Esophagus squamous epithelium (tissue), 5 donors: ENCODE measurements around the gene GPR65. TPM values are rescaled to one million over a fixed set of nuclear protein-coding genes. Genes with fewer than 3 reads are reported as not detected.

Source experiments
- DNase-seq: peaks from one replicate; lab custom pipeline; 2025; lab: John Stamatoyannopoulos, UW
- H3K27ac ChIP-seq, 4 donors: fragments of 200-600 bp; sonication (generic); one replicate each; pipeline ENCODE4 v1.5.1; 2016 to 2019; ENCODE audit warnings: mild to moderate bottlenecking in 1 of 4
- H3K27me3 ChIP-seq, 4 donors: fragments of 200-600 bp; sonication (generic); 1 replicate in 3 of 4; 2 replicates in 1 of 4; pipeline versions ENCODE4 v1.5.1 to v1.6.0; 2017 to 2021; ENCODE audit warnings: antibody characterized with exemption in 1 of 4
- H3K36me3 ChIP-seq, 3 donors: fragments of 200-600 bp; sonication (generic); one replicate each; pipeline ENCODE4 v1.5.1; 2016 to 2019
- H3K4me1 ChIP-seq, 3 donors: fragments of 200-600 bp; sonication (generic); one replicate each; pipeline ENCODE4 v1.5.1; 2017 to 2019
- H3K4me3 ChIP-seq, 4 donors: fragments of 200-600 bp; sonication (generic); 1 replicate in 3 of 4; 2 replicates in 1 of 4; pipeline ENCODE4 v1.5.1; 2016 to 2019; ENCODE audit warnings: mild to moderate bottlenecking in 2 of 4, moderate library complexity in 1 of 4
- H3K9me3 ChIP-seq, 3 donors: fragments of 200-600 bp; sonication (generic); one replicate each; pipeline ENCODE4 v1.5.1; 2016 to 2019
- POLR2A ChIP-seq, 4 donors: fragments of 450-650 bp; IDR thresholded peaks; one replicate each; pipeline ENCODE4 v1.6.1; 2017; ENCODE audit warnings: antibody characterized with exemption in 4 of 4, mild to moderate bottlenecking in 4 of 4, moderate library complexity in 3 of 4
- WGBS, 2 donors: methylation state at CpG; one replicate each; pipeline ENCODE4 v1.1.5; 2018; 5-methylcytosine and 5-hydroxymethylcytosine counted together
- intact Hi-C: fragments of 100-400 bp; cut with DNase I; formaldehyde crosslinking; loops from one replicate; pipeline ENCODE4 v1.15.0; 2022
- total RNA-seq, 4 donors: library from RNA; depleted of rRNA; stranded (reverse); fragments of >200 nt; gene quantifications; one replicate each; pipeline ENCODE4 v1.1.0, GENCODE V29; 2016
- TF ChIP-seq, protein P1 (sequence below), 6 experiments: fragments of 450-650 bp in 4 of 6; fragments of 200-600 bp in 2 of 6; sonication (generic) in 2 of 6; IDR thresholded peaks; one replicate each; pipeline ENCODE4 v1.5.1; 2016 to 2019; ENCODE audit warnings: antibody characterized with exemption in 6 of 6, mild to moderate bottlenecking in 4 of 6, moderate library complexity in 4 of 6
- donor health status: DM: yes; HTN: yes; CAD: no.

GPR65 gene, protein sequence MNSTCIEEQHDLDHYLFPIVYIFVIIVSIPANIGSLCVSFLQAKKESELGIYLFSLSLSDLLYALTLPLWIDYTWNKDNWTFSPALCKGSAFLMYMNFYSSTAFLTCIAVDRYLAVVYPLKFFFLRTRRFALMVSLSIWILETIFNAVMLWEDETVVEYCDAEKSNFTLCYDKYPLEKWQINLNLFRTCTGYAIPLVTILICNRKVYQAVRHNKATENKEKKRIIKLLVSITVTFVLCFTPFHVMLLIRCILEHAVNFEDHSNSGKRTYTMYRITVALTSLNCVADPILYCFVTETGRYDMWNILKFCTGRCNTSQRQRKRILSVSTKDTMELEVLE
- total RNA-seq: 1 to 10 TPM in 2 of 4 donors, under 1 TPM in 2; 0.34 to 1.4 (median 0.75) TPM

DNA sequence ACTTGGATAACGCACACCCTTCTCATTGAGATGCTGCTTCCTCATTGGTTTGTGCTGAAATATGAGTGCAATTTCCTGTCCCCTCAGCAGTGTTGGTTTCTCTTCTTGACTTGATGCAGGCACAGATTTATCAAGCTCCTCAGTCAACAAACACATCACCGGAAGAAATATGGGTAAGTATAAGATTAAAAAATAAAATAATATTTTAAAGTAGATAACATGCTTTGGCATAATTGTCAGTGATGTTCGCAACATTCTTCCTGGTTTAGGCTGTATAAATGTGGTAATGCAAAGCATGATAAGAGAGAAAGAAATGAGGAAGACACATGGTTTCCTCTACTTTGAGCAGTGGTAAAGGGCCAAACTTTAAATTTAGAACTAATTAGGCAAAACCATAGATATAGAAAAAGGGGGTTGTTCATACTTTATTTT lies at the start of gene GPR65:
GPR65 (plus strand) TSS at position 86 of the 432 bp plus-strand sequence. CDS start 5,713 bp downstream, outside the sequence.
- Histone ChIP-seq H3K9me3 (no peaks in the 10 kb centered on the region), H3K36me3 (no peaks in the 10 kb centered on the region), H3K27ac (peak within 1 kb of the TSS; percentile 31 to 79 (median 60)), H3K4me3 (peak within 1 kb of the TSS in 3 of 4 donors; percentile 11 to 37 (median 15)), H3K27me3 (no peaks in the 10 kb centered on the region), H3K4me1 (no peaks in the 10 kb centered on the region)
- DNase-seq: no peak
- intact Hi-C loops: no loop called here
- 38 to 49% methylated on average over 3 of the region's 3 CpGs for WGBS, 2 donors
- TF ChIP-seq, protein P1, sequence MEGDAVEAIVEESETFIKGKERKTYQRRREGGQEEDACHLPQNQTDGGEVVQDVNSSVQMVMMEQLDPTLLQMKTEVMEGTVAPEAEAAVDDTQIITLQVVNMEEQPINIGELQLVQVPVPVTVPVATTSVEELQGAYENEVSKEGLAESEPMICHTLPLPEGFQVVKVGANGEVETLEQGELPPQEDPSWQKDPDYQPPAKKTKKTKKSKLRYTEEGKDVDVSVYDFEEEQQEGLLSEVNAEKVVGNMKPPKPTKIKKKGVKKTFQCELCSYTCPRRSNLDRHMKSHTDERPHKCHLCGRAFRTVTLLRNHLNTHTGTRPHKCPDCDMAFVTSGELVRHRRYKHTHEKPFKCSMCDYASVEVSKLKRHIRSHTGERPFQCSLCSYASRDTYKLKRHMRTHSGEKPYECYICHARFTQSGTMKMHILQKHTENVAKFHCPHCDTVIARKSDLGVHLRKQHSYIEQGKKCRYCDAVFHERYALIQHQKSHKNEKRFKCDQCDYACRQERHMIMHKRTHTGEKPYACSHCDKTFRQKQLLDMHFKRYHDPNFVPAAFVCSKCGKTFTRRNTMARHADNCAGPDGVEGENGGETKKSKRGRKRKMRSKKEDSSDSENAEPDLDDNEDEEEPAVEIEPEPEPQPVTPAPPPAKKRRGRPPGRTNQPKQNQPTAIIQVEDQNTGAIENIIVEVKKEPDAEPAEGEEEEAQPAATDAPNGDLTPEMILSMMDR (IDR thresholded peaks at IDR 0.05): no peak
- peak in 2 of 4 donors; percentile 39 to 64 for TF ChIP-seq POLR2A (IDR thresholded peaks at IDR 0.05)

DNA sequence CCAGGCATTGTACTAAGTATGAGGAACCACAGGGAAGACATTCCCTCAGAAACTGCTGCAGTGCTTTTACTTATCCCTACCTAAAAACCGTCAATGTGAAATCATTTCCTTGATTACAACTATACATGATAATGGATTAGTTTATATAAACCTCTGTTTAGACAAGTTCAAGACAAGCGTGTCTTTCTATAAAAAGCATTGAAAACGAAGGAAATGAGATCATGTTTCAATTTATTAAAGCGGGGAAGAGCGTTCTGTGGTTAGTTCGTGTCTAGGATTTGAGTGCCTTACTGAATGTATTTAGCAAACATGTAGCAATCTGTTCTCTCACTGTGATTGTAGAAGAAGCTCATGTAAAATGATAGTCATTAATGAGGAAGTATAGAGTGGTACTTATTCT lies 49.4 kb upstream of the GPR65 start:
- Histone ChIP-seq H3K36me3 (peaks cover 0 to 25% (median 0%) of the 10 kb centered on the region in 3 donors), H3K4me3 (no peak overlapping the region), H3K9me3 (no peaks in the 10 kb centered on the region), H3K4me1 (no peaks in the 10 kb centered on the region), H3K27ac (no peak overlapping the region), H3K27me3 (no peaks in the 10 kb centered on the region)
- DNase-seq: no peak
- TF ChIP-seq, protein P1 (IDR thresholded peaks at IDR 0.05): no peak
- TF ChIP-seq POLR2A (IDR thresholded peaks at IDR 0.05): no peak
- intact Hi-C loops: no loop called here
- WGBS, 2 donors: 48 to 70% methylated on average over 6 of the region's 6 CpGs

DNA sequence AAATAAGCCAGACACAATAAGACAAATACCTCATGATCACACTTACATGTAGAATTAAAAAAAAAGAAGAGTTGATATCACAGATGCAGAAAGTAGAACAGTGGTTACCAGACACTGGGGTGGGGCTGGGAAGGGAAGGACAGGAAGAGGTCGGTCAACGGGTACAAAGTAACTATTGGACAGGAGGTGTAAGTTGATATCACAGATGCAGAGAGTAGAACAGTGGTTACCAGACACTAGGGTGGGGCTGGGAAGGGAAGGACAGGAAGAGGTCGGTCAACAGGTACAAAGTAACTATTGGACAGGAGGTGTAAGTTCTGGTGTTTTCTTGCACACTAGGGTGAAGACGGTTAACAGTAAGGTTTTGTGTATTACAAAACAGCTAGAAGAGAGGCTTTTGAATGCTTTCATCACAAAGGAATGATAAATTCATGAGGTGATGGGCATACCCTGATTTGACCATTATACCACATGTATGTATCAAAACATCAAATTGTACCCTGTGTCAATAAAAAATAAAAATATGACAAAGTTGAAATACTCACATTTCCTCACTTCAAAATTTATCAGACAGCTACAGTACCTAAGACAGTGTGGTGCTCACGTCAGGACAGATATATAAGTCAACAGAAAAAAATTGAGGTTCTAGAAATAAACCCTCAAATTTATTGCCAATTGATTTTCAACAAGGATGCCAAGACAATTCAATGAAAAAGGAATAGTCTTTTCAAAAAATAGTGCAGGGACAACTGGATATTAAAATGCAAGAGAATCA lies 44.7 kb upstream of the GPR65 start:
- Histone ChIP-seq H3K27me3 (no peaks in the 10 kb centered on the region), H3K9me3 (no peaks in the 10 kb centered on the region), H3K4me1 (no peaks in the 10 kb centered on the region), H3K4me3 (no peak overlapping the region), H3K36me3 (peaks cover 0 to 49% (median 0%) of the 10 kb centered on the region in 3 donors), H3K27ac (no peak overlapping the region)
- WGBS, 2 donors: 87 to 88% methylated on average over 5 of the region's 5 CpGs
- DNase-seq: no peak
- TF ChIP-seq POLR2A (IDR thresholded peaks at IDR 0.05): no peak
- TF ChIP-seq, protein P1 (IDR thresholded peaks at IDR 0.05): no peak
- intact Hi-C loops: no loop called here

DNA sequence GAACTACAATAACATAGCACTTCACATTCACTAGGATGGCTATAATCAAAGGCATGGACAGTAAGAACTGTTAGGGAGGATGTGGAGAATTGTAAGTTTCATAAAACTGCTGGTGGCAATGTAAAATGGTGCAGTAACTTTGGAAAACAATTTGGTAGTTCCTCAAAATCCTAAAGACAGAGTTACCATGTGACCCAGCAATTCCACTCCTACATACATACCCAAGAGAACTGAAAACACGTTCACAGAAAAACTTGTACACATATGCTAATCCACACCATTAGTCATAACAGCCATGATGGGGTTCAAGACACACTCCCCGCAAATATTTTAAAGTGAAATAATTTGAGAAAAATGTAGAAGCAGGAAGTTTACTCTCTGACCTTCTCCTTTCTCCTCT lies 43.7 kb upstream of the GPR65 start:
- no peak for DNase-seq
- H3K36me3 ChIP-seq: peaks cover 0 to 59% (median 0%) of the 10 kb centered on the region in 3 donors
- H3K27ac ChIP-seq: no peak overlapping the region
- H3K4me1 ChIP-seq: no peaks in the 10 kb centered on the region
- TF ChIP-seq, protein P1 (IDR thresholded peaks at IDR 0.05): no peak
- no peak for TF ChIP-seq POLR2A (IDR thresholded peaks at IDR 0.05)
- no peaks in the 10 kb centered on the region for H3K9me3 ChIP-seq
- no peaks in the 10 kb centered on the region for H3K27me3 ChIP-seq
- H3K4me3 ChIP-seq: no peak overlapping the region
- WGBS, 2 donors: 69 to 82% methylated on average over 2 of the region's 2 CpGs
- intact Hi-C loops: no loop called here

DNA sequence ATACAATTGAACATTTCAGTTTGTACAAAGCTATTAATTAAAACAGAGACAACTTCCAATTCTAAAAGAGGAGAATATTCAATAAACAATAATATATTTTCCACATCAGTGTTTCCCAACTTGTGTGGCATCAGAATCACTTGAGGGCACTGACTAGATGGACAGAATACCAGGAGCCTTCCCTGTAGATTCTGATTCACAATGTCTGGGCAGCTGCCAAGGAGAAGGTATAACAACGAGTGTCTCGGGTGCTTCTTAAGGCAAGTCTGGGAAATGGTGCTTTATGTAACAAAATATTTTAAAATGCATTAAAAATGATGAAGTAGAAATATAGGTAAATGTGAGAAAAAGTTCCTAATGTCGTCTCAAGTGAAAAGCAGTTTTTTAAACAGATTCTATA lies 38.1 kb upstream of the GPR65 start:
- H3K27ac ChIP-seq: no peak overlapping the region
- H3K9me3 ChIP-seq: no peaks in the 10 kb centered on the region
- intact Hi-C loops: no loop called here
- 69 to 70% methylated on average over 3 of the region's 3 CpGs for WGBS, 2 donors
- H3K4me3 ChIP-seq: no peak overlapping the region
- DNase-seq: no peak
- H3K4me1 ChIP-seq: no peaks in the 10 kb centered on the region
- H3K36me3 ChIP-seq: peaks cover 0 to 52% (median 0%) of the 10 kb centered on the region in 3 donors
- H3K27me3 ChIP-seq: no peaks in the 10 kb centered on the region
- no peak for TF ChIP-seq POLR2A (IDR thresholded peaks at IDR 0.05)
- TF ChIP-seq, protein P1 (IDR thresholded peaks at IDR 0.05): no peak
